Measurements from ENCODE around the gene LCORL.

The LCORL gene

DNA sequence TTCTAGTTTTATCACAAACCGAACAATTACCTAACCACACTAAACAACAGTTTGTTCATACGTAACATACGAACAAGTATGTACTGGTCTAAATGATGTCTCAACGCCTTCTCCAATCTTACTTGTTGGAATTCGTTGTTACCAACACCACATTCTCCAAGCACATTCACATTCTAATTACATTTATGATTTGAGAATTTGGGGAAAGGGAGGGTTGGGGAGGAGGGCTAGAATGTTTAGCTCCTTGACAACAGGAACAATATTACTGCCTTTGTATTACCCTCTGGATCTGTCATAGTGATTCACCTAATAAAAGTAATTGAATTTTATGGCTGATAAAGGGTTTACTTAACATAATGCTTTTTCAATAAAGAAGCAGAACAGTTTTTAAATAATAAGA, 24.4 kb downstream of the LCORL start:
- H3K4me3 Mint-ChIP-seq = no peak overlapping the region

DNA sequence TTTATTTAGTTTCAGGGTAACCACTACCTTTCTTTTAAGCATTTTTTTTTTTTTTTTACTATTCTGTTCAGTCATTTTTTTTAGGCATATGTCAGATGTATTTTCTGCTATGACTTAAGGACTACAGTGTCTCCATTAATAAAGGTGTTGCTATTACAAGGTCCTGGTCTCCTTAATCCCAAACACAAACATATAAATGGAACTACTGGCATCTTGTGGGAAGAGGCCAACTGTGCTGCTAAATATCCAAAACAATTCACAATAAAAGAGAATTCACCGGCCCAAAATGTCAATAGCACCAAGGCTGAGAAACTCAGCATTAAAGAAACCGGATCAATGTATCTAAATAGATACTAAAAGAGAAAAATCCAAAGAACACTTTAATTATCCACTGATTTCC, 26.4 kb downstream of the LCORL start:
- intact Hi-C loops (cut with micrococcal nuclease) = no loop called here
- H3K9me3 Mint-ChIP-seq = peaks cover 16% of the 10 kb centered on the region
- no peaks in the 10 kb centered on the region for H3K4me1 Mint-ChIP-seq (ENCODE audit: low read depth)
- H3K27ac Mint-ChIP-seq = no peak overlapping the region
- peaks cover 1% of the 10 kb centered on the region for H3K36me3 Mint-ChIP-seq (ENCODE audit: low read depth)
- H3K27me3 Mint-ChIP-seq = no peaks in the 10 kb centered on the region
- H3K4me3 Mint-ChIP-seq = no peak overlapping the region

More for the DNA sequence above, 24.4 kb downstream of the LCORL start:
- Mint-ChIP-seq H3K27me3 (no peaks in the 10 kb centered on the region), H3K9me3 (peaks cover 7% of the 10 kb centered on the region), H3K4me1 (ENCODE audit: low read depth) (peaks cover 7% of the 10 kb centered on the region), H3K36me3 (ENCODE audit: low read depth) (no peaks in the 10 kb centered on the region), H3K27ac (no peak overlapping the region)
- intact Hi-C loops (cut with micrococcal nuclease) = no loop called here

DNA sequence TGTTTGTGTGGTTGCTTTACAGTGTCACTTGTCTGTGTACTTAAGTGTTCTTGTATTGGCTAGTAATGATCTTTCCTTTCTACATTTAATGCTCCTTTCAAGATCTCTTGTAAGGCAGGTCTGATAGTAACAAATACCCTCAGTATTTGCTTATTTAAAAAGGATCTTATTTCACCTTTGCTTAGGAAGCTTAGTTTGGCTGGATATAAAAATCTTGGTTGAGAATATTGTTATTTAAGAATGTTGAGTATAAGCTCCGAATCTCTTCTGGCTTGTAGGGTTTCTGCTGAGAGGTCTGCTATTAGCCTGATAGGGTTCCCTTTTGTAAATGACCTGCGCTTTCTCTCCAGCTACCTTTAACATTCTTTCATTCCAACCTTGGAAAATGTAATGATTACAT, 35.7 kb downstream of the LCORL start:
- H3K36me3 Mint-ChIP-seq (ENCODE audit: low read depth) = peaks cover 20% of the 10 kb centered on the region
- H3K27me3 Mint-ChIP-seq = no peaks in the 10 kb centered on the region
- intact Hi-C loops (cut with micrococcal nuclease) = no loop called here
- no peak overlapping the region for H3K4me3 Mint-ChIP-seq
- peaks cover 76% of the 10 kb centered on the region for H3K9me3 Mint-ChIP-seq
- no peak overlapping the region for H3K27ac Mint-ChIP-seq
- H3K4me1 Mint-ChIP-seq (ENCODE audit: low read depth) = peaks cover 7% of the 10 kb centered on the region

DNA sequence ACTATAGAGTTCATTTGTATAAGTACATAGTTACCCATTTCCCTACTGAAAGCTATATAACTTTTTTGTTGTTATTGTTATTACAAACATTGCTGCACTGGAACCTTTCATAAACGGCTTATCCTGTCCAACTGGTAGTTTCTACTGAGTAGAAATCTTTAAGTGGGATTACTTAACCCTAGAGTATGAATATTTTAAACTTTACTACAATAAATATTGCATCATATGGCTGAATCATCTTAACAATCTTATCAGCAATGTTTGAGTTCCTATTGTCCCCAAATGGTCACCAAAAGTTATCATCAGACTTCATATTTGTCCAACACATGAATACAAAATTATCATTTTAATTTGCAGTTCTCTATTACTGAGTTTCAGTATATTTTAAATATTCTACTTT, 40.5 kb downstream of the LCORL start:
- intact Hi-C loops (cut with micrococcal nuclease) = no loop called here
- peaks cover 65% of the 10 kb centered on the region for H3K9me3 Mint-ChIP-seq
- H3K4me3 Mint-ChIP-seq = no peak overlapping the region
- no peaks in the 10 kb centered on the region for H3K36me3 Mint-ChIP-seq (ENCODE audit: low read depth)
- H3K27ac Mint-ChIP-seq = no peak overlapping the region
- peaks cover 7% of the 10 kb centered on the region for H3K4me1 Mint-ChIP-seq (ENCODE audit: low read depth)
- H3K27me3 Mint-ChIP-seq = no peaks in the 10 kb centered on the region

DNA sequence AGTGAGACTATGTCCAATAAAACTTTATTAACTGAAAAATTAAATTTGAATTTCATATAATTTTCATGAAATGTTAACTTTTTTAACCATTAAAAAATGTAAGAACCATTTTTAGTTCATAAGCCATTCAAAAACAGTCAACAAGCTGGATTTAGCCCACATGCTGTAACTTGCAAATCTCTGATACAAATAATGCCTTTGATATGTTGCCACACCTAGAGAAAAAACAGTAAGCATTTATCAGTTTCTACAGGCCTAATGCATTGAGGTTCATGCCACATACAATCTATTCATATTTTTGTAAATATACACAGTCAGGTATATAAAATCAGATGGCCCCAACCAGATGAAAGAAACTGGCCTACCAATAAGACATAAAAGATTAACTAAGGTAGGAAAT, 52.8 kb downstream of the LCORL start:
- no peaks in the 10 kb centered on the region for H3K4me1 Mint-ChIP-seq (ENCODE audit: low read depth)
- intact Hi-C loops (cut with micrococcal nuclease) = no loop called here
- no peaks in the 10 kb centered on the region for H3K36me3 Mint-ChIP-seq (ENCODE audit: low read depth)

DNA sequence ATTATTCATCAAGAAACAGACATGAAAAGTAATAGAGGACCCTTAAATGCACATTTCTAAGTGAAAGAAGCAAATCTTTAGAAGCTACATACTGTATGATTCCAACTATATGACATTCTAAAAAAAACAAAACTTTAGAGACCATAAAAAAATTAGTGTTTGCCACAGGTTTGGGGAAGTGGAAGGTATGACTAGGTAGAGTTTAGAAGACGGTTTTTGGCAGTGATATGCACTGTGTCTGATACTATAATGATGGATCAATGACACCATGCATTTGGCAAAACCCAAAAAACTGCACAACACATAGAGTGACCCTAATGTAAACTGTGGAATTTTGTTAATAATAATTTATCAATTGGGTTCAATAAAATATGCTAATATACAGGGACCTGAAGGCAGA, 54.5 kb downstream of the LCORL start:
- Mint-ChIP-seq H3K36me3 (ENCODE audit: low read depth) (peaks cover under 1% of the 10 kb centered on the region), H3K27ac (no peak overlapping the region), H3K4me1 (ENCODE audit: low read depth) (no peaks in the 10 kb centered on the region), H3K4me3 (no peak overlapping the region), H3K9me3 (no peaks in the 10 kb centered on the region), H3K27me3 (no peaks in the 10 kb centered on the region)
- intact Hi-C loops (cut with micrococcal nuclease) = no loop called here

More for the DNA sequence above, 52.8 kb downstream of the LCORL start:
- Mint-ChIP-seq H3K27me3 (no peaks in the 10 kb centered on the region), H3K4me3 (no peak overlapping the region), H3K27ac (no peak overlapping the region), H3K9me3 (no peaks in the 10 kb centered on the region)

DNA sequence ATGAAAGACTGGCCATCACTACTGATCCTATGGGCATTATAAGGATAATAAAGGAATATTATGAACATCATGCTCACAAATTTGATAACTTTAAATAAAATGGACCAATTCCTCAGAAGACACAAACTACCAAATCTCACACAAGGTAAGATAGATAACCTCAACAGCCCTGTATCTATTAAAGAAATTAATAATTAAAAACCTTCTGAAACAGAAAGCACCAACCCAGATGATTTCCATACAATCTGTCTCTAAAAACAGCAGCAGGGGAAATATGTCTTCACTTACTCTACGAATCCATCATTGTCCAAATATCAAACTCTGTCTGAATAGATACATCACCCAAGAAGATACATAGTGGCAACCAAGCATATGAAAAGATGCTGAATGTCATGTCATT, 55.2 kb downstream of the LCORL start:
- intact Hi-C loops (cut with micrococcal nuclease) = no loop called here
- Mint-ChIP-seq H3K27ac (no peak overlapping the region), H3K27me3 (no peaks in the 10 kb centered on the region), H3K9me3 (no peaks in the 10 kb centered on the region), H3K4me1 (ENCODE audit: low read depth) (no peaks in the 10 kb centered on the region), H3K36me3 (ENCODE audit: low read depth) (peaks cover 8% of the 10 kb centered on the region), H3K4me3 (no peak overlapping the region)

DNA sequence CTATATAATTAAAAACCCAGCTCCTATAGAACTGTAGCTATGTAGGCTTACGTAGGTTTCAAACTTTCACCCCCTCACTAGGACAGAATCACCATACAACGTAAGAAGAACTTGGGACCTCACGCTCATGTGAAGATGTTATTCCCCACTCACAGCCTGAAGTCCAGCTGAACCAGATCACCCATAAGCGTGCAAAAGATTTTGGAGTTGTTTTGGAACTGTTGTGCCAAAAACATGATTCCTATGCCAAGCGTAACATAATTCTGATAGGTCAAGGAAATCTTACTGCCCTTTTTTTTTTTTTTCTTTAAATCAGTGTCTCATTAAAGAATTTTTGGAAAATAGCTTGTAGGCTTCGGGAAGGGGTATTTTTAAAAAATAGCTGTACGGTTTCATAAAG, 57.0 kb downstream of the LCORL start:
- H3K4me1 Mint-ChIP-seq (ENCODE audit: low read depth) = no peaks in the 10 kb centered on the region

DNA sequence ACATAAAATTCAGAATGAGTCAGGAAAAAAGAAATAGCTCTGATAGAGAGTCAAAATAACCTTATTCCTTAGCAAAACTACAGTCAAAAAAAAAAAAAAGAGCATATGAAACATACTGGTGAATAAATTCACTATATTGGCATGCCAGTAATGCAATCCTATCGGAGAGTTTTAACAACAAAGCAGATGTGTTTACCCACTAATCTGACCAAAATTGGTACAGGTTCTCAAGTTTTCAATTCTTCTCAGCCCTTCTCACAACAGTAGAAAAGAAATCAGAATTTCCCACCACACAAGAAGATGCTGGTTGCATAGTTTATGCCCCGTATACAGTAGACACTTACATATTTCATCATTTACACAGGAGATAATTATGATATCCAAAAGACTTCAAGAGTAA, 59.4 kb downstream of the LCORL start:
- Mint-ChIP-seq H3K4me3 (no peak overlapping the region), H3K36me3 (ENCODE audit: low read depth) (peaks cover 33% of the 10 kb centered on the region), H3K27ac (no peak overlapping the region), H3K4me1 (ENCODE audit: low read depth) (no peaks in the 10 kb centered on the region), H3K27me3 (no peaks in the 10 kb centered on the region), H3K9me3 (no peaks in the 10 kb centered on the region)
- intact Hi-C loops (cut with micrococcal nuclease) = no loop called here

More for the DNA sequence above, 57.0 kb downstream of the LCORL start:
- Mint-ChIP-seq H3K27ac (no peak overlapping the region), H3K27me3 (no peaks in the 10 kb centered on the region), H3K9me3 (no peaks in the 10 kb centered on the region), H3K36me3 (ENCODE audit: low read depth) (peaks cover 19% of the 10 kb centered on the region), H3K4me3 (no peak overlapping the region)
- intact Hi-C loops (cut with micrococcal nuclease) = no loop called here

DNA sequence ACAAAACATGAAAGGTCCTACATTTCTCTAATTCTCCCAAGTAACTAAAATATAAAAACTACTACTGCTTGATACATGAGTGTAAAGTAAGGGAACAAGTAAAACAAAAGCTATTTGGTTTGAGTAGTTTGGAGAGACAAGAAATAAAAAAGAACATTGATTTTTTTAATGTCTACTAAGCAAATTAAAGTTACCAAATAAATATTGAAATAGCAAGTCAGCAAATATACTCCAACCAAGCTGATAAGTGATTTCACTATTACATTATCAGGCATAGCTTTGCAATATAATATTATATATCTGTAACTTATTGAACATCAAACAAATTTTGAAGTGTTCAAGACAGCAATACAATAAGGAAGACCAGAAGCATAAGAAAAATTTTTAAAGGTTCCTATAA, 60.3 kb downstream of the LCORL start:
- Mint-ChIP-seq H3K27me3 (no peaks in the 10 kb centered on the region), H3K27ac (no peak overlapping the region)

DNA sequence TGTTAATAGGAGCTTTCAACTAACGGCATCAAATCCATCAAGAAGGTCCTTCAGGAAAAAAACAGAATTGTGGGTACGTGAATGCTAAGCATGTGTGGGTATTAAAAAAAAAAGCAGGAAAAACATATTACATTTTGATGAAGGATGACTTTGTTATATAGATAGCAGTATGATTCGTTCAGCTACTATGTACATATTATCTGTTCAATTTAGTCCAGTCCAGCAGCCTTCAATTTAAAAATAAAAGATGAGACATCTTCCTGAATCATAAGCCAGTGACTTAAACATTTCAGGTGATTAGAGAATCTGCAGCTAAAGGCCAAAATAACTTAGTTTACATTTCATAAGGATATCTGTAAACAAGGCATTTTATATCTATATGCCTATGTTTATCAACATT, 63.4 kb downstream of the LCORL start:
- H3K9me3 Mint-ChIP-seq = peaks cover 6% of the 10 kb centered on the region
- no peak overlapping the region for H3K4me3 Mint-ChIP-seq
- intact Hi-C loops (cut with micrococcal nuclease) = no loop called here
- H3K27me3 Mint-ChIP-seq = no peaks in the 10 kb centered on the region
- peaks cover 5% of the 10 kb centered on the region for H3K4me1 Mint-ChIP-seq (ENCODE audit: low read depth)
- peaks cover 67% of the 10 kb centered on the region for H3K36me3 Mint-ChIP-seq (ENCODE audit: low read depth)
- H3K27ac Mint-ChIP-seq = no peak overlapping the region

More for the DNA sequence above, 60.3 kb downstream of the LCORL start:
- no peaks in the 10 kb centered on the region for H3K9me3 Mint-ChIP-seq
- intact Hi-C loops (cut with micrococcal nuclease) = no loop called here
- H3K4me1 Mint-ChIP-seq (ENCODE audit: low read depth) = peaks cover 5% of the 10 kb centered on the region
- no peak overlapping the region for H3K4me3 Mint-ChIP-seq
- peaks cover 40% of the 10 kb centered on the region for H3K36me3 Mint-ChIP-seq (ENCODE audit: low read depth)

DNA sequence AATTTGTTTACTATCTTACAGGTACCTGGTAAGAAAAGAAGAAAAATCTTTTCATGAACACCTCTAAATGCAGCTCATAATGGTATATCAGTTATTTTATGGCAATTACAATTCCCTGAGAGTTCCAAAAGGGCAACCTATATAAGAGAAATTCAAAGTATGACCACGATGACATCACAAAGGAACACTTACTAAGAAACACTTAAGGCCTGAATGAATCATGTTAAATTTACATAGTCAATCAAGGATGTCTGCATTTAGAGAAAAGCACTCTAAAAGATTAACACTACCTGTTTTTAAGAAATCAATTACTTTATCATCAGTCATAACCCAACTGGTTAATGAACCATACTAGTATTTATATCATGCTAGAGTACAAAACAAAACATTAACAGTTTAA, 63.9 kb downstream of the LCORL start:
- Mint-ChIP-seq H3K9me3 (peaks cover 6% of the 10 kb centered on the region), H3K27me3 (no peaks in the 10 kb centered on the region), H3K4me1 (ENCODE audit: low read depth) (peaks cover 5% of the 10 kb centered on the region), H3K36me3 (ENCODE audit: low read depth) (peaks cover 71% of the 10 kb centered on the region), H3K27ac (no peak overlapping the region), H3K4me3 (no peak overlapping the region)
- intact Hi-C loops (cut with micrococcal nuclease) = no loop called here

DNA sequence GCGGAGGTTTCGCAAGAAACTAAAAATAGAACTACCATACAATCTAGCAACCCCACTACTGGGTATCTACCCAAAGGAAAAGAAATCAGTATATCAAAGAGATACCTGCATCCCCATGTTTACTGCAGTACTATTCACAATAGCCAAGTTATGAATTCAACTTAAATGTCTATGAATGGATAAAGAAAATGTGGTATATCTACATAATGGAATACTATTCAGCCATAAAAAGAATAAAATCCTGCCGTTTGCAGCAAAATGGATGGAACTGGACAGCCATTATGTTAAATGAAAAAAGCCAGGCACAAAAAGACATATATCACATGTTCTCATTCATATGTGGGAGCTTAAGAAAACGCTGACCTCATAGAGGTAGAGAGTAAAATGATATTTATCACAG, 65.3 kb downstream of the LCORL start:
- Mint-ChIP-seq H3K36me3 (ENCODE audit: low read depth) (peaks cover 69% of the 10 kb centered on the region), H3K27me3 (no peaks in the 10 kb centered on the region), H3K4me1 (ENCODE audit: low read depth) (peaks cover 5% of the 10 kb centered on the region), H3K4me3 (no peak overlapping the region), H3K27ac (no peak overlapping the region), H3K9me3 (peaks cover 6% of the 10 kb centered on the region)
- intact Hi-C loops (cut with micrococcal nuclease) = no loop called here

DNA sequence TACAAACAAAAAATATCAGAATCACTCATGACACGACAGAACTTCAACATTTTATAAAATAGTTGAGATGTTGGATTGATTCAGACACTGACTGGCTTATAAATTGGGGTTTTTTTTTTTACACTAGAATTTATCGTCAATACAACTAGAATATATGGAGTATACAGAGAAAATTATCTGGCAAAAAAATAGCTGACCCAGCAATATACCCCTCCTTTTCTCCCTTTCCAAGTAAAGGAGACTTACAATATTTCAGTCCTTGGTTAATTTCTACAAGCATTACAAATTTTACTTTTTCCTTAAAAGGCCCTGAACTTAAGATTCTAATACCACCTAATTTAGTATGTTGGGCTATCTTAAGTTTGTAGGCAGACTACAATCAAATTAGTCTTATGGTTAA, 76.3 kb downstream of the LCORL start:
- intact Hi-C loops (cut with micrococcal nuclease) = no loop called here
- Mint-ChIP-seq H3K36me3 (ENCODE audit: low read depth) (peaks cover 25% of the 10 kb centered on the region), H3K27me3 (no peaks in the 10 kb centered on the region), H3K27ac (no peak overlapping the region), H3K4me3 (no peak overlapping the region), H3K4me1 (ENCODE audit: low read depth) (no peaks in the 10 kb centered on the region), H3K9me3 (no peaks in the 10 kb centered on the region)

DNA sequence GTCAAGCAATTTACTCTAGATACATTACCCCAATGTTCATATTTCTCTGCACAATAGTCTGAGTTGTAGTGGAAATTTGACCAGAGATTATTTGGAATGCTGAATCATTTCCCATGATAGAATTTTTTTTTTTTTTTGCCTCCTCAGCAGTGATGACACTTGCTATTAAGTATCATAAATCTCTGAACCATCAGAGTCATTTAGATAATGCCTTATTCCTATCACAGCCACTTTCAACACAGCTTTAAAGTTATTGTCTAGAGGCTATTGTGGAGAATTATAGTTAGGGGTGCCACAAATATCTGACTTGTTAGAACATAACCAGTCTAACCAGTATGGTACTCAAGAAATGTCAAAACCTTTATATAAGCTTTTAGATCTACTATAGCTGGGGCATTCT, 79.8 kb downstream of the LCORL start:
- Mint-ChIP-seq H3K9me3 (no peaks in the 10 kb centered on the region), H3K4me3 (no peak overlapping the region), H3K4me1 (ENCODE audit: low read depth) (no peaks in the 10 kb centered on the region), H3K36me3 (ENCODE audit: low read depth) (peaks cover 24% of the 10 kb centered on the region), H3K27me3 (no peaks in the 10 kb centered on the region), H3K27ac (no peak overlapping the region)
- intact Hi-C loops (cut with micrococcal nuclease) = no loop called here
